HG03342 (cell line): Measurements from ENCODE around the gene MFSD12.
"Not testable (repeated sequence)": the region's sequence is repeated elsewhere in the genome, so short reads cannot be mapped to it uniquely, and the experiment has no call there.

Source experiments
- ATAC-seq: cut with Tn5 transposase; IDR thresholded peaks from one replicate; pipeline ENCODE4 v1.9.1; 2021; ENCODE audit warnings: mild to moderate bottlenecking, moderate library complexity; ENCODE audit not compliant: unreplicated experiment

Gene MFSD12

DNA sequence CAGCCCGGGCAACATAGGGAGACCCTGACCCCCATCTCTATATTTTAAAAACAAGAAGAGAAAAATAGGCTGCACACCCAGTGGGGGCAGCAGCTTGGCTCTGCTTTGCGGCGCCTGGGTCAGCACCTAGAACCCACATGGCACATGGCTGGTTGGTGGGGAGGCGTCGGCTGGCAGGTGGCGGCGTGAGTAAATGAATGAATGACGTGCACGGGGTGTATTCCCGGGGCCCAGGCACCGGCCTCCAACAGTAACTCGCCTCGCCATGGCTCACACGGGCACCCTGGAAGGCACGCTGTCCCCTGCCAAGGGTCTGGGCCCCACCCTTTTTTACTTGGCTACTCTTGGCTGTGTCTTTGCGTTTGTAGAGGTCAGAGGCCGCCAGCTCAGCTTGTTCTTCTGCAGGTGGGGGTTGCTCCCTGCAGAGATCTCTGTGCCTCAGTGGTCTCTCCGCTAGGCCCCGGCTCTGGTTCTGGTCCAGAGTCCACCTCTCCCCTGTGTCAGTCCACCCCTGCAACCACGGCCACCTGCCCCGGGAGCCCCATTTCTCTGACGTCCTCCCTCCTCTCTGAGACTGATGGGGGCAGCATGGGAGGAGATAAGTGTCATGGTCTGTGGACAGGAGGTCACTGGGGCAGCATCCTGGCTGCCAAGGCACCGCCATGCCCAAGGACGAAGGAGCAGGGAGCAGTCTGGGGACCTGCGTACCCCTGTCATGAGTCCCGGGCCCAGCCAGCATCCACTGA is 45.7 kb downstream of the MFSD12 start:
- no peak for ATAC-seq

DNA sequence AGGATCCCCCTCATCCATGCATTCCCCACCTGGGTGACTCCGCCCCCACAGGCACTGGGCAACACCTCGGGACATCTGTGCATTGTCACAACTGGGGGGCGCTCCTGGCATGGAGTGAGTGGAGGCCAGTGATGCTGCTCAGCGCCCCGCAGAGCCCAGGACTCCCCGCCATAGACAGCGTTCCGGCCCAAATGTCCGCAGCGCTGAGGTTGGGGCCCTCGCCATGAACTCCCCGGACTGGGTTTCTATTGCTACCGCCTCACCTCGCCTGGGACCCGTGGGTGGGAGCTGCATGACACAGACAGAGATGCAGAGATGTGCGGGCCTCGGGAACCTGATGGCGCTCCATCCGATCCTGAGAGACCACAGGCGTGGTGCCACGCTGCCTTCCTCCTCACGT is 46.7 kb downstream of the MFSD12 start:
- ATAC-seq, result no peak

DNA sequence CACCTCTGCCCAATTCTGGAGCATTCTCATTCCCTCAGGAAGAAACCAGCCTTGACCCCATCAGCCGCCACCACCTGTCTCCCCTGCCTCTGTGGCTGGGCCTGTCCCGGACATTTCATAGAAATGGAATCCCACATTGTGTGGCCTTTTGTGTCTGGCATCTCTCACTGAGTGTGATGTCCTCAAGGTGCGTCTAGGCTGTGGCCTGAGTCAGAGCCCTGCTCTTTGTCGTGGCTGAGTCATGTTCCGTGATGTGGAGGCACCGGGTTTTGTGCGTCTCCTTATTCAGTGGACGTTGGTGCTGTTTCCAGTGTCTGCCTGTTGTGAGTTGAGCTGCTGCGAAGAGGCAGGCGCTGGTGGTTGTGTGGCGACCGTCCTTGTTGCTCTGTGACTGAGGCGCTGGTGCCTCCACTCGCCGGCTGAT is 47.8 kb downstream of the MFSD12 start:
- no peak for ATAC-seq

DNA sequence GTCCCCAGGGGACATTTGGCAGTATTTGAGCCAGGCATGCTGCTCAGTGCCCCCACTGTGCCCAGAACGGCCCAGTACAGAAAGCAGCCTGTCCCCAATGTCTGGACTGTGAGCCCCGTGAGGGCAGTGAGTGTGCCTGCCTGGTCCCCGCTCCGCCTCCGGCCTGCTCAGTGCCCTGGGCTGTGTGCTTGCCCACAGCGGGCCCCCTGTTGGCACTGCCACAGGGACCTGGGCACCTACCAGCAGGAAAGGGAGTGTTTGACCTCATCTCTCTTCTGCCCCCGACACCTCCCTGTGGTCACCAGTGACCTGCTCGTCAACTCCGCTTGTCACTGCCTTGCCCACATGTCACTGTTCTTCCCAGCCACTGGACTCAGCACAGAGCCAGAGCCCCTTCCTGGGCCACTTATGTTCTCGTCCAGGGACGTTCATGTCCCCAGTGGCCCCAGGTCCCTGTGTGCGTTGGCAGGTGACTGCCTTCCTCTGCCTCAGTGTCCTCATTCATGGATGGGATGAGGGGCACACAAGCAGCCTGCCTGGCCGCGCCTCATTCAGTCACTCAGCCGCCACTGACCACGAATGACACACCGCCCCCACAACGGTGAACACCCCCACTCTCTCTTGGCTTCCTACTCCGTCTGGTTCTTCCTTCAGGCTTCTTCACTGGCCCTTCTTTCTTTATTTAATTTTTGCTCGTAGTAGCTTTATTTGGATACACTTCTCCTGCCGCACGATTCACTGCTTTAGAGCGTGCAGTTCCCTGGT is 48.4 kb downstream of the MFSD12 start:
- no peak for ATAC-seq

DNA sequence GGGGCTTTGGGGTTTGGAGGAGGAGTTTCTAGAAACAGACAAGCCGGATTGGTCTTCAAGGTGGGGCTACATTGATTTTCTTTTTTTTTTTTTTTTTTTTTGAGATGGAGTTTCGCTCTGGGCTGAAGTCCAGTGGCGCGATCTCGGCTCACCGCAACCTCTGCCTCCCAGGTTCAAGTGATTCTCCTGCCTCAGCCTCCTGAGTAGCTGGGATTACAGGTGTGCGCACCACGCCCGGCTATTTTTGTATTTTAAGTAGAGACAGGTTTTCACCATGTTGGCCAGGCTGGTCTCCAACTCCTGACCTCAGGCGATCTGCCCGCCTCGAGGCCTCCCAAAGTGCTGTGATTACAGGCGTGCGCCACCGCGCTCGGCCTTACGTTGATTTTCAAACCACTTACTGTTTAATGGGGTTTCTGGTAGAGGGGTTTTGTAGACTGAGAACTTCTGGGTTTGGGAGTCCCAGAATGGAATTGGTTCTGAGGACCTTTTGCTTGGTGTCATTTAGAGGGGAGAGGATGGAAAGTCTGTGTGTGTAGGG is 49.2 kb downstream of the MFSD12 start:
- ATAC-seq, result not testable (repeated sequence)

DNA sequence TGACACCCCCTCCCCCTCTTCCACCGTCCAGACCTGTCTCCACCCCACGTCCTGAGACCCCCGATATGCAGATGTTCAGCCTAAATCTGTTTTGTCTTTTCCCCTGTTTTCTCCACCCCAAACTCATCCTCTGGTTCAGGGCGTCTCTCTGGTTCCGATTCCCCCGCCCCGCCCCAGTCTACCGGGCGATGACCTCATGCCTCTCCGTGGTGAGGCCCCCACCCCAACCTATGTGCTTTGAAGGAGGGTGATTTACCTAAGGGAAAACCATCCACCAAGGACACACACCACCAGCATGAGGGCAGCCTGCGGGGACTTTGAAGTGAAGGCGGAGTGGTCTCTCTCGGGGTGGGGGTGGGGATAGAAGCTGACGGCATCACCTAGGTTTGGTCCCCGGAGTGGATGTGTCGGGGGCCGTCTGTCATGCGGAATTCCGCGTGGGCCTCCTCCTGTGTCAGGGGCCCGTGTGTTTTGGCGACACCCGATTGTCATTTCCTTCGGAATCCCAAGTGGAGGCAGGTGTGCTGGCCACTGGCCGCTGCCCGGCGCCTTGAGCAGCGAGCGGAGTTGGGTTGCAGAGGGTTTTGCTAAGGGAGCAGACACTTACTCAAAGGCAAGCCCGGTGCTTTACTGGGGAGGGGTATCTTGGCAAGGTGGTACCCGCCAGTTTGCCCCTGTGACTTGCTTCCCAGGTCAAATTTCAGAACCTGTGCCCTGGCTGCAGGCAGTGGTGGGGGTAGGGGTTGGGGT is 49.8 kb downstream of the MFSD12 start:
- ATAC-seq, result no peak

DNA sequence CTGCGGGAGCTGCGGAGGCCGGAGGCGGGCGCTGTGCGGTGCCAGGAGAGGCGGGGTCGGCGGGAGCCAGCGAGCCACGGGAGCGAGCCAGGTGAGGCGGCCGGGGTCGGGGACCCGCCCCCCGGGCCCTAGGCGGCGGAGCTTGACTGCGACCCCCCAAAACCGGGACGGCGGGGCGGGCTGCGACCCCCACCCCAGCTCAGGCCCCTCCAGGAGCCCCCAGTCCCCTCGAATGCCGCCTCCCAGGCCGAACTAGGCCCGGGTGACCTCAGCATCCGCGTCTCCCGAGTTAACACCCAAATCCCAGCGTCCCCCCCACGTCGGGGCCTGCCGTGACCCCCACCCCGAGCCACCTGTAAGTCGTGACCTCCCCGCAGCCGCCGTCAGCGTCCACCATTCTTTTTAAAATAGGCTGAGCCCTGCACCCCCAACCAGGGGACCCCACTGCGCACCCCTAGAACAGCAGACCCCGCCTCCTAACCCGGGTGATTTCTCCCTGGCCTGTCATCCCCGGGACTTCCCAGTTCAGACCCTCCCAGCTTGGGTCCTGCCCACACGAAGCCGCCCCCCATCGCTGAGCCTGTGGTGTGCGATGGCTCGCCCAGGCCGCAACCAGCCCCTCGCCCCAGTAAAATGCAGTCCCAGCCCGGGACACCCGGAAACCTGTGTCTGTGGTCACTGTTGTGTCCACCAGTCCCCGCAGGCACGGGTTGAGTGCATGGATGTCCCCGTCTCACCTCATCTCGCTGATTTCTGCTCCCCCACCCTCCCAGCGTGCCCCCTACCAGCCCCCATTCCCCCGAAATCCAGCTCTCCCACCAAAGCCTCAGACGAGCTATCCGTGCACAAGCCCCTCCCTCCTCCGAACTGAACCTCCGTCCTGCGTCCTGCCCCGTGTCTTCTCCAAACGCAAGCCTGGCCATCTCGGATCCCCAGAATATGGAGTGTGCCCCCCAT is 50.7 kb downstream of the MFSD12 start:
- peak; percentile 12 for ATAC-seq

DNA sequence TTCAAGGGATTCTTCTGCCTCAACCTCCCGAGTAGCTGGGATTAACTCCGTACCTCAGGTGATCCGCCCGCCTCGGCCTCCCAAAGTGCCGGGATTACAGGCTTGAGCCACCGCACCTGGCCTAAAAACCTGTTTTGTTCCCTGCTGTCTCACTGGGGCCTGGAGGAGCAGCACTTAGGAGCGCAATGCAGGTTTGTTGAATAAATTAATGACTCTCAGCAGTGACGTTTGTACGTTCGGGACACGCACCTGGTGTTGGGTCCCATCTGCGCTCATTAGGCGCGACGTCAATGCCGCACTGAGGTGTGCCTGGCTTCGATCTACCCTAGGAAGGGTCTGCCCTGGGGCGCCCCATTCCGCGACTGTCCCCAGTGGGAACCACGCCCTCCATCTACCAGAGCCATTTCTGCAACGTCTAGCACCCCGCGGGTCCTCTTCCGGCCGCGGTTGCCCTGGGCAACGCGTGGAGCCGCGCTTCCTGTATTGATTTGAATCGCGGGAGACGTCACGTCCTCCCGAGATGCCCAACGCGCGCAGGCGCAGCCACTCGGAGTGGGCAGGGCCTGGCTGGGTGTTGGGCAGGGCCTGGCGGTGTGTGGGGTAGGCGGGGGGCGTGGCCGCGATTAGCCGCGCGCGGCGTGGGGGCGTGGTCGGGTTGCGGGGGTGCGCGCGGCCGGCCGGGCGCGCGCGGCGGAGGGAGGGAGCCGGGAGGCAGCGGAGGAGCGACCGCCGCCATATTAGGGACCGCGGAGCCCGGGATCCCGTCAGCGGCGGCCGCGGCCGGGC is 51.6 kb downstream of the MFSD12 start, which contains the start of gene FZR1:
Gene FZR1, plus strand, starts transcription at position 714 of the 786 bp plus-strand sequence. CDS start 16,679 bp downstream, outside the sequence.
- ATAC-seq, result peak; percentile 84

DNA sequence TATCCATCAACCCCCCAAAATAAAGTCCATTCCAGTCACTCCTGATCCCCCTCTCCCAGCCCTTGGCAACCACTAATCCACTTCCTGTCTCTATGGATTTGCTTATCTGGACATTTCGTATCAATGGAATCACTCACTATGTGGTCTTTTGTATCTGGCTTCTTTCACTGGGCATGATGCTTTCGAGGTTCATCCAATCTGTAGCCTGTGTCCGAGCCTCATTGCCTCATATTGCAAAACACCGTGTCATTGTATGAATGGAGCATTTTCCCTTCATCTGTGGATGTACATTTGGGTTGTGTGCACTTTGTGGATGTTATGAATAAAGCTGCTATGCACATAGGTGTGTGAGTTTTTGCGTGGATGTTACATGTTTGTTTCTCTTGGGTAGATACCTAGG is 52.7 kb downstream of the MFSD12 start:
- no peak for ATAC-seq

DNA sequence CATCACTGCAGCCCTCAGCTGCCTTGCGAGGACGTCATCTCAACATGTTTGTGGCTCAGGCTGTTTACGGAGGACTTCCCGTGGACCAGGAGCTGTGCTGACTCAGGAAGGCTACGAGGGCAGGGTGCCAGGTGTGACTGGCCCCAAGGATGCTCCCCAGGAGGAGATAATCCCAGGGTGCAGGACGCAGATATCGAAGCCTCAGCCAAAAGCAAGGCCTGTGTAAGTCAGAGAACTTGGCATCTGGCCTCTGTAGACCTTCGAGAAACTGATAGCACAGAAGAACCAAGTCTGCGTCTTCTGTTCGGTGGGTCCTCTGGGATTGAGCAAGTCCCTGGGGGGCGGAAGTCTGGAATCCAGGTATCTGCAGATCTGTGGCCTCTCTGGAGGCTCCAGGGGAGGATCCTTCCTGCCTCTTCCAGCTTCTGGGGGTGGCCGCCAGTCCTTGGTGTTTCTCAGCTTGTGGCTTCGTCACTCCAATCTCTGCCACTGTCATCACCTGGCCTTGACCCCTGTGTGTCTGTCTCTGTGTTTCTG is 54.3 kb downstream of the MFSD12 start:
- no peak for ATAC-seq

DNA sequence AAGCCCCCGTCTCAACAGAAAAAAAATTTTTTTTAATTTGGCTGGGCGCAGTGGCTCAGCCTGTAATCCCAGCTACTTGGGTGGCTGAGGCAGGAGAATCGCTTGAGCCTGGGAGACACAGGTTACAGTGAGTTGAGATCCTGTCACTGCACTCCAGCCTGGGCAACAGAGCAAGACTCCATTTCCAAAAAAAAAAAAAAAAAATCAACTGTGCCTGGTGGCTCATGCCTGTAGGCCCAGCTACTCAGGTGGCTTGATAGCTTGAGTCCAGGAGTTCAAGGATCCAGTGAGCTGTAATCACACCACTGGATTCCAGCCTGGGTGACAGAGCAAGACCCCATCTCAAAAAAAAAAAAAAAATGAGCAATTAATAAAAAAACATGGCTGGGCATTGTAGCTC is 55.6 kb downstream of the MFSD12 start:
- no peak for ATAC-seq

DNA sequence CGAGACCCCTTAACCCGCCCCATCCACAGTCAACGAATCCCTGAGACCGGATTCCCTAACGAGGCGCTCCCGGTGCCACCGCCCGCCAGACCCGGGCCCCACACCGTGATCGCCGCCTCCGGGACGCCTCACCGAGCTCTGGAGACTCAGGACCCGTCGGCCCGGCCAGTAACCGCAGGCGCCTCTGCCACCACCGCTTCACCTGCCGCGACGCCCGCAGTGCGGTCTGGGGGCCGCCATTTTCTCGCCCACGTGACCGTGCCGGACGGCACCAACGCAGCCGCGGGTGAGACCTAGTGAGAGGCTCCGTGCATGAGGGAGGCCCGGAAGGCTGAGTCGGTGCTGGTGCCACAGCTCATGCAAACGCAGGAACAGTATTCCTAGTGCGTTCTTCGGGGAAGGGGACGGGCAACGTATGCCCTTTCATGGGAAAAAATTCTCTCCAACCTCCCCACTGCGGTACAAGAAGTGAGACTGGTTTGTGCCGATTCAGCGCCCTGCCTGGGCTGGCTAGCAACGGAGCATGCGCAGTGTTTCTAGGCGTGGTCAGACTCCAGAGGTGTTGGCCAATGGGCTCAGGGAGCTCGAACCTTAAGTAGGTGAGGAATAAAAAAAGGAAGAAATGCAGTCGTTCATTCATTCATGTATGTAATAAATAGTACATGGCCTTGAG is 56.8 kb downstream of the MFSD12 start, which contains the start of gene DOHH:
Gene DOHH, minus strand, starts transcription at position 246 of the 673 bp plus-strand sequence. CDS start 3,860 bp downstream, outside the sequence.
- peak; percentile 74 for ATAC-seq

DNA sequence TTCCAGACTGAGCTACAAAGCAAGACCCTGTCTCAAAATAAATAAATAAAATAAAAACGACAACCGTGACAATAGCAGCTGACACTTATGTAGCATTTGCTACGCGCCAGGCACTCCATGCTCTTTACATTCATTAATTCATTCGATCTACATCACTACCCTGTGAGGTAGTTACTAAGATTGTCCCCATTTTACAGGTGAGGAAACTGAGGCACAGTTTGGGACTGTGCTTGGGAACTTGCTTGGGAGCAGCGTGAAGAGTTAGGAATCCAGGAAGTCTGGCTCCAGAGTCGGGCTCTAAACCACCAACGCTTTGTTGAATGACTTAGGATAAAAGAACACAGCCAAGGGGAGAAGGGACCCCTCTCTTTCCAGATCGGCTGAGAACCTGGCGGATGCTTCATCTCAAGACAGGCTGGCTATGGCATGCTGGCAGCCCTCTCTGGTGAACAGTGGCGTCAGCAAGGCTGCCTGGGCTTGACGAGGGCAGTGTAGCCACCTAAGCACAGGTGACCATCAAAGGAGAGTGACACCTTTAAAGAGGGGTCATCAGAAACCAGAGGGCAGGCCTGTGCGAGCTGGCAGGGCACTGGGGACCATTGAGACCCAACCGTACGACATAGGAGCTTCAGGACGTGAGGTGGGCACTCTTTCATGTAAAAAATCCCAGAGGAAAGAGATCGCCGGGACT is 57.5 kb downstream of the MFSD12 start:
- ATAC-seq, result no peak

DNA sequence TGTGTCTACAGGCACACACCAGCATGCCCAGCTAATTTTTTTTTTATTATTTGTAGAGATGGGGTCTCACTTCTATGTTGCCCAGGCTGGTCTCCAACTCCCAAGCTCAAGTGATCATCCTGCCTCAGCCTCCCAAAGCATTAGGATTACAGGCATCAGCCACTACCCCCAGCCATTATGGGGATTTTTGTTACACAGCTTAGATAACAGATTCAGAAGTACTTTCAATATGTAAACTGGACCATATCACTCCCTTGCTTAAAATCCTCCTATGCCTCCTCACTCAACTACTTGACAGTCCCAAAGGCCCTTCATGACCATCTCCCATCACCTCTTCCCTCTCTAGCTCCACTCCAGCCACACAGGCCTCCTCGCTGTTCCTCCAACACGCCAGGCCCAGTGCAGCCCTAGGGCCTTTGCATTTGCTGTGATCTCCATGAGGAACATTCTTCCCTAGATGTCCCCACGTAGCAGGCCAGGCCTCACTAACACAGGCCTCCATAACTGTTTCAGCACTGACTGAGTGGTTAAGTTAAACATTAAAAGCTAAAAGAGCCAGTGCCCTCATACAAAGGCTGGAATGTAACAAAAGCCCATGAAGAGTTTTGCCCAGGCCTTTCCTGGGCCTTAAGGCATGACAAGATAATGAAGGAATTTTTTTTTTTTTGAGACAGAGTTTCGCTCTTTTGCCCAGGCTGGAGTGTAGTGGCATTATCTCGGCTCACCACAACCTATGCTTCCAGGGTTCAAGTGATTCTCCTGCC is 59.4 kb downstream of the MFSD12 start:
- no peak for ATAC-seq

DNA sequence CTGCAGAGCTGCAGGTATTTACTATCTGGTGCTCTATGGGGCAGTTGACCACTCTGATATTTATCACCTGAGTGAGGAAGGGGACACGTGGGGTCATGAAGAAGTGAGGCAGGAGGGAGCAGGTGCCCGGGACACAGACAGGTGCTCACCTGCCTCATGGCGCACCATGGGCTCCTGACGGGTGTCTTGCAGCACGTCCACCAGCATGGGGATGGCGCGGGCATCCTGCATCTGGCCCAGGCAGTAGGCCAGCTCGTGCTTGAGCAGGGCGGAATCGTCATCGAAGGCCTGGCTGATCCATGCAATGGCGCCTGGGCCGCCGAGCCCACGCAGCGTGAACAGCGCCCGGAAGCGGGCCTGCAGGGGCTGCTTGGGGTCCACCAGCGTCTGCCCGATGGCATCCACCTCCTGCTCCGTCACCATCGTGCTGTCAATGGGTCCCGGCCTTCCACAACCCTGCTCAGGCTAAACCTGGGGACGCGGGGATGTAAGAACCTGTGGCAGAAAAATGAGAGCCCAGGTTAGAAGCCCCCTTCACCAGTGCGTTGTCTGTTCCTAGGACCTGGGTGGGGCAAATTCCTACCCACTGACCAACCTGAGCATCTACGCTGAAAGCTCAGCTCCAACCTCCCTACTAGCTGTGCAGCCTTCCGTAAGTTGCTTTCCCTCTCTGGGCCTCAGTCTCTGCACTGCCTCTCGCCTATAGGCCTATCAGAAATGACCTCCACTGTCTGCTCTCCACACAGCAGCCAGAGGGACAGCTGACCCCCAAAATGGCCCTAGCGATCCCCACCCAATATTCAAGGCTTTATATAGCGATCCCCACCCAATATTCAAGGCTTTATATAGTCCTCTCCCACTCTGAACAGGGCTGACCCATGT is 60.8 kb downstream of the MFSD12 start:
- no peak for ATAC-seq

DNA sequence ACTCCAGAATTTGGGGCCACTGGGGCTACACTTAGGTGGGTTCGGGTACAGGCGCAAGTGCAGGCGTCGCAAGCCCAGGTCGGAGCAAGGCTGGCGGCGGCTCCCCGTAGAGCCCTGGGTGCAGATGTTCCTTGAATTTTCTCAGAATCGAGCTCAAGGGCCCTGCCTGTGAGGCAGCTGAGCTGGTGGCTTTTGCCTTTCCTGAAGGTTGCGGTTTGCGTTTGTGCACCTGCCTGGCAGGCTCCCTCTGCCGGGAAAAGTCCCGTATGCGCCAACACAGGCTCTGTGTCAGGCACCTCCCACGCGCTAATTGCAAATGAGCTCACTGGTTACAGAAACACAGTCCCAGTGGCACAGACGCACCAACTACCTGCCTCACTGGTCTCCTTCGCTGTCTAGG is 62.8 kb downstream of the MFSD12 start:
- no peak for ATAC-seq
